Fibroblast of pulmonary artery (primary cell): ENCODE measurements around the gene KIF20A.

Experiments
- DNase-seq: peaks from one replicate; pipeline ENCODE4 v3.0.0-alpha.2; 2010; ENCODE audit warnings: low read depth
- H3K4me3 ChIP-seq: replicated peaks from 2 replicates; pipeline ENCODE4 v1.5.1; 2011; ENCODE audit warnings: low read depth, mild to moderate bottlenecking, control low read depth, low read length, moderate library complexity
- CTCF ChIP-seq: IDR thresholded peaks from 2 replicates; pipeline ENCODE4 v1.5.1; 2011; ENCODE audit warnings: mild to moderate bottlenecking, control low read depth, low read length, inconsistent platforms; ENCODE audit errors: missing control alignments

KIF20A gene

DNA sequence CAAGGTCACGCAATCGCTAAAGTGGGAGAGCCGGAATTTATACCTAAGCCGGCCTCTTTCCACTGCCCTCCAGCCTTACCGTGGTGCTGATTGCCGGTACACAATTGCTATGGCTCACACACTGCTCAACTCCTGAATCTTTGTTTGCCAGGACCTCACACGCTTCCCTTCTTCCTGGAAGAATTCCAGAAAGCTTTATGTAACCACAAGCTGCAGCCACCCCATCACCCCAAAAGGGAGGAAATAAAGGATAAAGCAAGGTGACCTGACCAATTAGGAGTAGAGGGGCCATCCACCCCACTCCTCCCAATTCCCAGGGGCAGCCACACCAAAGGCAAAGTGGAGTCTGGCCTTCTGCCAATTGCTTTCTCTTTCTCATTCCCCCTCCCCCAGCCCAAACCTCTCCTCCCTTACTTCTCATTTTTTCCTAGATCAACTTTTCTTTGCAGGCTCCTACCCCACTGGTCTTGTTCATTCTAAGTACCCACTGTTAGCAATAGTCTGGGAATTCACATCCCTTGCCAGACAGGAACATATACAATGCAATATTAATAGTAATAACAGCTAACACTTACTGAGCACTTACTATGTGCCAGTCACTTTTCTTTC is 52.2 kb downstream of the KIF20A start:
- TF ChIP-seq CTCF = no peak
- DNase-seq = peak; percentile 68
- H3K4me3 ChIP-seq = no peak overlapping the region

GRCh38 chr5:138233280-138233679 is 54.4 kb downstream of the KIF20A start:
- no peak for TF ChIP-seq CTCF
- H3K4me3 ChIP-seq = no peak overlapping the region
- no peak for DNase-seq

DNA sequence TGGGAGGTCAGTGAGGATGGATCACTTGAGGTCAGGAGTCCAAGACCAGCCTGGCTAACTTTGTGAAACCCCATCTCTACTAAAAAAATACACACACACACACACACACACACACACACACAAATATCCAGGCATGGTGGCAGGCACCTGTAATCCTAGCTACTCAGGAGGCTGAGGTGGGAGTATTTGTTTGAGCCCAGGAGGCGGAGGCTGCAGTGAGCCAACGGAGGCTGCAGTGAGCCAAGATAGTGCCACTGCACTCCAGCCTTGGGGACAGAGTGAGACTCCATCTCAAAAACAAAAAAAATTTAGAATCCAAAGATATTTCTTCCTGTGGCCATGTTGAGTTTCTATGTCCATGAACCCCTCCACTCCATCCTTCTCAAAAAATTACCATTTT is 55.7 kb downstream of the KIF20A start:
- DNase-seq = no peak
- no peak for TF ChIP-seq CTCF
- H3K4me3 ChIP-seq = no peak overlapping the region
